HG02870 (cell line): ENCODE measurements around the gene LIPK.
"Not testable (repeated sequence)": the region's sequence is repeated elsewhere in the genome, so short reads cannot be mapped to it uniquely, and the experiment has no call there.

Source experiments
- ATAC-seq: cut with Tn5 transposase; IDR thresholded peaks from one replicate; pipeline ENCODE4 v1.9.1; 2021; ENCODE audit warnings: mild to moderate bottlenecking, moderate library complexity; ENCODE audit not compliant: unreplicated experiment

LIPK gene

DNA sequence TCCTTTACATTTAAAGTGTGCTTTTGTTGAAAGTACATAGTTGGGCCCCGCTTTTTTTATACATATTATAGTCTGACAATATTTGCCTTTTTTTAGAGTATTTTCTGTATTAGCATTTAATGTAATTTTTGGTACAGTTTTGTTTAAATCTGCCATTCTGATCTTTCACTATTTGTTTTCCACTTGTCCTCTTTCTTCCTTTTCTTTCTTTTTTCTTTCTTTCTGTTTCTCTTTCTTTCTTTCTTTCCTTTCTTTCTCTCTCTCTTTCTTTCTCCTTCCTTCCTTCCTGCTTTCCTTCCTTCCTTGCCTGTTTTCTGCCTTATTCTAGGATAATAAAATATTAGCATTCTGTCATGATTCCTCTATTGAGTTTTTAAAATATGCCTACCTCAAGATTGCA, 9.5 kb downstream of the LIPK start:
- ATAC-seq, result no peak

DNA sequence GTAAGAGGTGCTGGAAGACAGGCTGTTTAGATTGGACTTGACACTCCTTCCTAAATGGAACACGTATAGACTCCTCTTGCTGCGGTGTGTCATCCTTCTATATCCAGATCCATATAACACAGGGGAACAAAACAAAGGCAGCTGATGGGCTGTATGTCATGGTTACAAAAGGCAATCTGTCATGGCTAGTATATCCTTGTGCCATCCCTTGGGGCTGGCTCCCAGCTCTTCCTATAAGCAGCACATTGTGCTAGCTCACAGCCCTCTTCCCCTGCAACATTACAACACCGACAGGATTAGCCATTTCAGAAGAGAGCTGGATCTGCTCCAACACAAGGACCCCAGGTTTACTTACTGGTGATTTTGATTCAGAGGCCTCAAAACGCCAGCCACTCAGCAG, 15.3 kb downstream of the LIPK start:
- no peak for ATAC-seq

DNA sequence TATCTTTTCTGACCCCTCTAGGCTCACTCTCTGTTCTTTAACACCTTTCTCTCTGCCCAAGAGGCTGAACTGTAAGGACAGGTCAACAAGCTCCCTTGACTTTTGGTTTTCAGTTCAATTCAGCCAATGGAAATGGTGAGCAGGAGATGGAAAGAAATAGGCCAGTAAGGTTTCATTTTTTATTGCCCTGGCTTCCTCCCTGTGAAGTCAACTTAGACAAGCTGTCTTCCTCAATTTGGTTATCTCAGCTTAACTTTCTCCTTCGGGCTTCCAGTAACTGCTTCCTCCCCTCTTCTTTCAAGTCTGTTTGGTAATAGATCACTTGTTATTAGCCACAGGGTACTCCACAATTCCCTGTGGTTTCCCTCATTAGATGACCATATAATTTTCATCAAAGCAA, 19.7 kb downstream of the LIPK start:
- ATAC-seq, result no peak

DNA sequence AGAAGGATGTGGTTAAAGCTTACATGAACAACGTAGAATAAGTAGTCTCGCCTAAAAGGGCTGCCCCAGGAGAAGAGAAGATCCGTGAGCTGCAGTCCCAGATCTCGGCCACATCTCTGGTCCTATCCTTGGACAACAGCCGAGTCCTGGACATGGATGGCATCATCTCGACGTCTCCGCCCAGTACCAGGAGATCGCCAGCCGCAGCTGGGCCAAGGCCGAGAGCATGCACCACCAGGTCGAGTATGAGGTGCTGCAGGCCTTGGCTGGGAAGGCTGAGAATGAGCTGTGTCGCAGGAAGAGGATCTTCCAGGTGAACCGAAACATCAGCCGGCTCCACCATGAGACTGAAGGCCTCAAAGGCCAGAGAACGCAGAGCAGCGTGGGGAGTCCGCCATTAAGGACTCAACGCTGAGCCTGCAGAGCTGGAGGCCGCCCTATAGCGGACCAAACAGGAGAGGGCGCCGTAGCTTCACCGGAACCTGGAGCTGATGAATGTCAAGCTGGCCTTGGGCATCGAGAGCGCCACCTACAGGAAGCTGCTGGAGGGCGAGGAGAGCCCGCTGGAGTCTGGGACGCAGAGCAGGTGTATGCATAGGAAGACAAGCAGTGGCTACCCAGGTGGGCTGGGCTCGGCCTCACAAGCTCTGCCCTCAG, 22.2 kb downstream of the LIPK start:
- no peak for ATAC-seq

DNA sequence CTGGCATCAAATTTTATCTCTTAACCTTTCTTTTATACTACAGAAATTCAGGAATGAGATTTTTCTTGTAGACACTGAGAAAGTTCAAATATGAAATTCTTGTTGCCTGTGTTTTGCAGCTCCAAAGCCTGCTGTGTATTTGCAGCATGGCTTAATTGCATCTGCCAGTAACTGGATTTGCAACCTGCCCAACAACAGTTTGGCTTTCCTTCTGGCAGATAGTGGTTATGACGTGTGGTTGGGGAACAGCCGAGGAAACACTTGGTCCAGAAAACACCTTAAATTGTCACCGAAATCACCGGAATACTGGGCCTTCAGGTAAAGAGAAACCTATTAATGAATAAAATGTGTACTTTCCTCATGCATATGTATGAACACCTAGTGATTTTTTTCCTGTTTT, 24.8 kb downstream of the LIPK start:
- ATAC-seq, result no peak

DNA sequence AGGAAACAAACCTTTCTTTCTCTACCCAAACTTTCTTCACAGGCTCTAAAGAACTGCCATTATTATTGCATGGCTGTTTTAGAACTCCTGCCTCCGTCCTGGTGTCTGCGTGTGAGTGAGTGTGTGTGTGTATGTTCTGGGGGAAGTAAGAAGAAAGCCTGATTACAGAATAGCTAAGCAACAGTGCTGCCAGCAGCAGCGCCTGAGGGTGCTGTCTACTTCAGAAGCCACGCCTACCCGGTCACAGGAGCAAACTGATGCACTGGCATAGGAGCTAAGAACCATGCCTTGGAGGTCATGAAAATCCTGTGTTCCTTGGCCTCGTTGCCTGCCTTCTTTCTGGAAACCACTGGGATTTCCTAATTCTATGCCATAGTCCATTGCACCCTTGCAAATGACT, 25.2 kb downstream of the LIPK start:
- no peak for ATAC-seq

DNA sequence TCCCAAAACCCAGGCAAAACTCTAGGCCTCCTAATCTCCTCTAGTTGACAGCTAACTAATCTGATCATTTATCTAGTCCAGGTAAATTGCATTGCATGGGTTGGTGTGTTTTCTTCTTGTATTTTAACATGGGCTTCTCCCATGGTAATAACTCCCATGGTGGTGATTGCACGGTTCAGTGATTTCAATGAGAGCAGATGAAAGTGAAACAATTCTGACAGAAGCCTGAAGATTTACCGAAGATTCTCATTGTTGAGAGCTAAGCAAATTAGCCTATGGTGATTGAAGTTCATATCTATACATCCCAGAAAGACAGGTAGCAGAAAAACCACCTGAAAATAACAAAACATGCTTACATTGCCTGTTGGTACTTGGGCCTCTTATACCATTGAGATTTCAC, 27.2 kb downstream of the LIPK start:
- no peak for ATAC-seq

DNA sequence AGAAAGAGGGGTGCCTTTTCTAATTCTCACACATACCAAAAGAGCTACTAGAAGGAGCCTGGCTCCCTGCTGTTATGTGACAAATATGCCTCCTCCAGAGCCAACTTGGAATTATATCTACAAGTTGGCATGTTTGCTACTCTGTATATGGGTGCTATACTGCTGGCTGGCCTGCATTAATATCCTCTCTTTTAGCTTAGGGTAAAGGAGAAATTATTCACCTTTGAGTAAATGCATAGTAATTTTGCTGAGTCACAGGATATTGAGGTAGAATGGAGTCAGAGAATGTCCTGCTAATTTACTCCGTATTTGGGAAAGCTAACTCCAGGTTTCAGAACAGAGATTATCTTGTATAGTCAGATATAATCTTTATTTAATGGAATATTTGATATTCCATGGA, 29.6 kb downstream of the LIPK start:
- no peak for ATAC-seq

DNA sequence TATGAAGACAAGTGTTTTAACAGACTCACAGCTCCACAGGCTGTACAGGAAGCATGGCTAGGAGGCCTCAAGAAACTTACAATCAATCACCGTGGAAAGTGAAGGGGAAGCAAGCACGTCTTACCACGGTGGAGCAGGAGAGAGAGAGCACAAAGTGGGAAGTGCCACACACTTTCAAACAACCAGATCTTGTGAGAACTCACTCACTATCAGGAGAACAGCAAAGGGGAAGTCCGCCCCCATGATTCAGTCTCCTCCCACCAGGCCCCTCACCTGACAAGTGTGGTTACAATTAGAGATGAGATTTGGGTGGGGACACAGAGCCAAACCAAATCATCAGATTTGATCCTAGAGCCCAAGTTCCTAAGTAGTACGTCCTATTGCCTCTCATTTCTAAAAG, 35.9 kb downstream of the LIPK start:
- not testable (repeated sequence) for ATAC-seq

DNA sequence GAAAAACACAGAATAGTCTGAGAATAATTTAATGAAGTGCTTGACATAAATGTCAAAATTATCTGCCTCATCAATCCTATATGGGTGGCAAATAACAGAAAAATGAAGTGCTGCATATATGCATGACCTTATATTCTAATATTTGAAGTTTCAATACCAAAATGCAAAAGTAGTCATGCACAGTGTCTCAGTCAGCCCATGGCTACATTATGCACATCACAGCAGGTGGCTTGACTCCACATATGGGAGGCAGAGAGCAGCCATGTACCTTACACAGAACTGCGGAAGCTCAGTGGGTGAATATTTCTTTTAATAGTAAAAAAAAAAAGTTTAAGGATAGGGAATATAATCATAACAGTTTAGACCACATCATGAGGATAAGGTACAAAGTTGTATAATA, 36.4 kb downstream of the LIPK start:
- ATAC-seq, result no peak

DNA sequence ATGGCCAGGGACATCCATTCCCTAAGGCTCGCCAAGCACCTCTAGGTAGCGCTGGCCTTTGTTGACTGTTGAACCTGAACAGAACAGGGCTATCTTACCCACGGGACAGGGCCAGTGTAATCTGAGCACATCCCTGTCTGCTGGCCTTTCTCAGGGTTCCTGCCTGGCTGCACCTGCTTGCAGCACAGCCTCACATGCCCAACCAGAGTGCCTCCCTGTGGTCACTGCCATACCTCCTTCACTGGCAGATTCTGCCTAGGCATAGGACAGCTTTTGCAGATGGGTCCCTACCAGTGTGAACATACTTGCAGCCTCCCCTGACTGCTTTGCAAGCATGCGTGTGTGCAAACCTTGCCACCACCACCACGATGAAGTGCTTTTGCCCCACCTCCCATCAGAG, 38.0 kb downstream of the LIPK start:
- no peak for ATAC-seq

DNA sequence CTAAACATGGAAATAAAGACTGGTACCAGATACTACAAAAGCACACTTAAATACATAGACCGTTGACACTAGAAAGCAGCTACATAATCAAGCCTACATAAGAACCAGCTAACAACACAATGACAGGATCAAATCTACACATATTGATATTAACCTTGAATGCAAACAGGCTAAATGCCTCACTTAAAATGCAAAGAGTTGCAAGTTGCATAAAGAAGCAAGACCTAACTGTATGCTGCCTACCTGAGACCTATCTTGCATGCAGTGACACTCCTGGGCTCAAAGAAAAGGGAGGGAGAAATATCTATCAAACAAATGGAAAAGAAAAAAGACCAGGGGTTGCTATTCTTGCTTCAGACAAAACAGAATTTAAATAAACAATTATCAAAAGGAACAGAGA, 39.6 kb downstream of the LIPK start:
- ATAC-seq, result no peak

DNA sequence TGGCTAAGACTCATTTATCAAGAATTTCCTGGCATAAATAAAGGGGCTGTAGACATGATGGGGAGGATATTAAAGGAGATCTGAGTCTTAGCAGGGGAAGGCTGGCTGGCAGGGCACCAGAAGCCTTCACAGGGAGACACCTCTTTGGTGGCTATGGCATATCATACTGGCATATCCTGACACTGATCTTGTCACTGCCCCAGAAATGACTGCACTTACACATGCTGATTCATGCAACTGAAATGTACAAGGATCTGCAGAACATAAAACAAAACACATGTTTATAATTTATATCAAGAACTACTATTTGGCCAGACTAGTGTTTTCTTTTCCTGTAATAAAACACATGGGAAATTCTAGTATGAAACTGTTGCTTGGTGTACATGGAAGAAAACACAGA, 48.2 kb downstream of the LIPK start:
- ATAC-seq, result no peak

DNA sequence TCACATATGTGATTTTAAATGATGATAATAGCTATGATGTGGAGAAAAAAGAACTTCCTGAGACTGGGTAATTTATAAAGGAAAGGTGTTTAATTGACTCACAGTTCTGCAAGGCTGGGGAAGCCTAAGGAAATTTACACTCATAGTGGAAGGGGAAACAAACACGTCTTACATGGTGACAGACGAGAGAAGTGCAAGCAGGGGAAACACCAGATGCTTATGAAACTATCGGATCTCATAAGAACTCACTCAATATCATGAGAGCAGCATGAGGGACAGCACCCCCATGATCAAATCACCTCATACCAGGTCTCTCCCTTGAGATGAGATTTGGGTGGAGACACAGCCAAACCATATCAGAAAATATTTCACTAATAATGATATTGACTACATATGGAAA, 49.7 kb downstream of the LIPK start:
- peak; percentile 86 for ATAC-seq

DNA sequence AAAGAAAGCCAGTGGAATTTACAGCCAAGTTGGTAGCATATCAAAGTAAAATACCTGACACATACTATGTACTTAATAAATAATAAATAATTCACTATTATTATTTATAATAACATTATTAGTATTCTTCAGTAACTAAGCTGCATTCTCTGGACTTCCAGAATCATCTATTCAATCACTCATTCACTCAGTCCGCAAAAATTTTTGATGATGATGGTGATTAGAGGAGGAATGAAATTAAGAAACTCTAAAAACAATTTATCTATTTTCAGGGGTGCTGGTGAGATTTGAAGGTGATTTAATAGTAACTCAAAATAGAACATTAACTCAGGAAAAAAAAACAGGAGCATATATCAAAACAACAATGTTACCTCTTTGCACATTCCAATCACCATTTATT, 50.6 kb downstream of the LIPK start:
- no peak for ATAC-seq

DNA sequence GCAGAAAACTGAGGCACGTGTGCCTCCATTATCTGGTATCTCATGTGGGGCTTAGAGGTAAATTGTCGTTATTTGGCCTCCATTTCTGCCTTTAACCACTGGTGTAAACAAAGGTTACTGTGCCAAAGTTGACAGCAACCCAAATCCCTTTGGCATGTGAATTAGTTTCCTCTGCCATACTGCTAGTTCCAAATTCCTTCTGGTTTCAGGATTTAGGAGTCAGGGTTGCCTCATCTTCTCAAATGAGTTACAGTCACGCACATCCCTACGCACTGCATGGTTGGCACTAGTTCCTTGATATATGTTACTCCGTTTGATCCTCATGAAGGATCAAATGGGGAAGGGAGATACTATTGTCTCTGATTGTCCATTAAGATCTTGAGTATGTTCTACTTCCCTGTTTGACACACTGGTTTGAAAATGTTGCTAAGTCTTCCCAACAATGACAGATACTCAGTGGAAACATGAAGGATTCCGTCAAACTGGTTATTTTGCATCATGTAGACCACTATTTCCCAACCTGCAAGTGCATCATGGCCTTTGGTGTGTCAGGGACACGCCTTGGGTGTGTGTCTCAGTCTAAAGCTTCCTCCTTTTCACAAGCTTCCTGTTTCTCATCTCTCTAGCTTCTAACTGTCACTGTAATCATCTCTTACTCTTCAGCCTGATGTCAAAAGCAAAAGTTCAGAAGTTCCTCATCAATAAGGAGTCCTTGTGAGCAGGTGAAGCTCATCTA, 53.5 kb downstream of the LIPK start, which contains the start of gene LIPN:
LIPN (plus strand) TSS at position 655 of the 736 bp plus-strand sequence. CDS start 1,386 bp downstream, outside the sequence.
- no peak for ATAC-seq

DNA sequence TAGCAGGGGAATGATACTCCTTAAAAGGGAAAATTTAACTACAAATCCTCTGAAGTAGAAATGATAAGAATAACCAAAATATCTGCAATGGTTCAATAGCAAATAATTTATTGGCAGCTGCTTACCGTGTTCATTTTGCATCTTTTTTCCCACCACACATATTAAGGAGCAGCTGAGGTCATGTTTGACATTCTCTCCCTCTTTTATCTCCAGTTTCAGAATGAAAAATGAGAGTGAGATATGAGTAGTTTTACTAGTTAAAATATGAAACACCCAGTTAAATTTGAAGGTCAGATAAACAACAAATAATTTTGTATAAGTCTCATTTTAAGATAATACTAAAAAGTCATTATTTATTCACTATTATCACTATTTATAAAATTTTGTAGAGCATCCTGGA, 56.9 kb downstream of the LIPK start:
- no peak for ATAC-seq

DNA sequence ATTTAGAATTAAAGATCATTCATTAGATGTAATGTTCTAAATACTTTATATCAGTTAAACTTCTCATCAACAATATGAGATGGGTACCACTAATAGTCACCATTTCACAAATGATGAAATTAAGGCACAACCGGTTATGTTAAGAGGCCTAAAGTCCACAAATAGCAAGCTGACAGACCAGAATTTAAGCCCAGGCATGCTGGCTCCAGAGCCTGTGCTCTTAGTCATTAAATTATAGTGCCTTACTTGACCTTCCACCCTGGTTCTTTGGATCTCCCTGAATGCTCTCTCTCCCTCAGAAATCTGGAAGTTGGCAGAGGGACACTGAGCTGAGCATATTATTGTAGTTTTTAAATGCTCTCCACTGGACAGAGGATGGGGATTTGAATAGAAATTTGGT, 57.4 kb downstream of the LIPK start:
- ATAC-seq, result no peak

DNA sequence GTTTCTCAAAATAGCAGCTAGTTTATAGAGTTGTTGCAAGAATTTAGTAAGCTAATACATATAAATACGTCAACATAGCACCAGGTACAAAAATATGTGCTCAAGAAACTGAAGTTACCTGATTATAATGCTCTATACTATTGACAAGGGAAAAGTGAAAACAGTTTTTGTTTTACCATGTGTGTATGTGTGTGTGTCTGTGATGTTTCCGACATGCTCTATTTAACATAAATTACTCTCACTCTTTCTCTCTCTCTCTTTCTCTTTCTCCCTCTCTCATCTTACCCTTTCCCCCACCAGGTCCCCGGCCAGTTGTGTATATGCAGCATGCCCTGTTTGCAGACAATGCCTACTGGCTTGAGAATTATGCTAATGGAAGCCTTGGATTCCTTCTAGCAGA, 58.1 kb downstream of the LIPK start:
- ATAC-seq, result no peak

DNA sequence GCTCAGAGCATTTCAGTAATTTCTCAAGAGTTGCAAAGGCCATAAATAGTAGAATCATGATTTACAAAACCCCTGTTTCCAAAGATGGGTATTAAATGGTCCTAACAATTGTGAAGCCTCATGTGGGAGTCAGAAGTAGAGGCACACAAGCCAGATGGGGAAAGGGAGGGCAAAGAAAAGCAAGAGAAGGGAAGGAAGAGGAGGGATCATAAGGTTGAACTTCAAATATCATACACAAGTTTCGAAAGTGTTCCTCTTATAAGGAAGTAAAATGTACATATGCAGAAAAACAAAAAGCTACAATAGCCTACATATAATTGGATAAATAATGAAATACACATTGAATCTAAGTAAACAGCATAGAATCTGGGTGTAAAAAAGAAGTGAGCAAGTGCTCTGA, 59.8 kb downstream of the LIPK start:
- ATAC-seq, result no peak

DNA sequence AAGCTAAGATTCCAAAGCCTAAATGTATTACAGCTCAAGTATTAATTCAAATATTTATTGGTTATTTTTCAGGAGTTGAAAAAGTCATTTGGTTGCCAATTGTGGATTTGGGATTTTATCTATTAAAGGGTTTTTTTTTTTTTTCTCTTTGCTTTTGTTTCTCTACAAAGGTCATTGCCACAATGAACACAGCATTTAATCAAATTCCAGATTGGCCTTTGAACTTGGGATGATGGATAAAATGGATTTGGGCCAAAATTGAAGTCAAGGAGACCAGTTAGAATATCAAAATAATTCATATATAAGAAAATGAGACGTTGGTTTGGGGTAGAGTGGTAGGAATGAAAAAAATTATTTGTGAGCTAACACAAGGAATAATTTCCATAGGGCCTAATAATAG, 63.3 kb downstream of the LIPK start:
- ATAC-seq, result no peak

DNA sequence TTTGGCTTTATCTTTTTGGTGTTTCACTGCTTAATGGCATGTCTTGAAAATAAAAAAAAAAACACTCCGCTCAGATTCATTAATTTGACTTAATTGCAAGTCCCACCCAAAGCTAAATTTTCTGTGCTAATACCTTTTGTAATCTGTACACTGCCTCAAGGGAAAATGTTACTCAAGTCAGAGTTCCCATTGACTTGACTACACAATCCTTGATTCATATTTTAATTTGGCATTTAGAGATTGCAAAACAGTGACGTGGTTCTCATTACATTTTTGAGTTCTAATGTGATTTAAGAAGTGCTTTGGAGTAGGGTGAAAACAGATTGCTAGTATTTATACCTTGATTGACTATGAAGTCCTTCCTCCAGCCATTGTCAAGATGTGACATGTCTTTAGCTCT, 75.2 kb downstream of the LIPK start:
- ATAC-seq, result no peak

DNA sequence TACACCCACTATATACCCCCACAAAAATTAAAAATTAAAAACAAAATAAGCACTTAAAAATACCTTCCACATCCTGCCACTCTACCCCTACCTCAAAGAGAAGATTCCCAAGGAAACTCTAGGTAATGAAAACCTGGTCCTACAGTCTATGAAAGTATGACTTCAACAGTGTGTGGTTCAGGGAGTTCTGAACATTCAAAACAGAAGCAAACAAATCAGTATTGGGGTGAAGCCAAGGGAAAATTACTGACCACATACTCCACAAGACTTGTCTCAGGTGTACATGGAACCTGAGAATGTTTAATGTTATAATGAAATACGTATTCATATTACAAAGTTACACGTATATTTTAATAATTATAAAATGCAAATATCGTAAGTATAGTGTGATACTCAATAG, 76.2 kb downstream of the LIPK start:
- ATAC-seq, result no peak
